Peyer's patch (tissue), 4 donors: ENCODE measurements around the gene RNF126.
"Not testable (repeated sequence)": the region's sequence is repeated elsewhere in the genome, so short reads cannot be mapped to it uniquely, and the experiment has no call there.

Experiments used
- POLR2A ChIP-seq, 2 donors: fragments of 450-650 bp; IDR thresholded peaks; one replicate each; pipeline ENCODE4 v1.5.1; 2017; ENCODE audit warnings: antibody characterized with exemption in 2 of 2, mild to moderate bottlenecking in 2 of 2, moderate library complexity in 2 of 2
- TF ChIP-seq, protein P1 (sequence below), 6 experiments: fragments of 450-650 bp in 4 of 6; fragments of 200-600 bp in 2 of 6; sonication (generic) in 1 of 6; IDR thresholded peaks; one replicate each; pipeline ENCODE4 v1.5.1; 2017 to 2019; ENCODE audit warnings: antibody characterized with exemption in 6 of 6, mild to moderate bottlenecking in 3 of 6, moderate library complexity in 1 of 6

DNA sequence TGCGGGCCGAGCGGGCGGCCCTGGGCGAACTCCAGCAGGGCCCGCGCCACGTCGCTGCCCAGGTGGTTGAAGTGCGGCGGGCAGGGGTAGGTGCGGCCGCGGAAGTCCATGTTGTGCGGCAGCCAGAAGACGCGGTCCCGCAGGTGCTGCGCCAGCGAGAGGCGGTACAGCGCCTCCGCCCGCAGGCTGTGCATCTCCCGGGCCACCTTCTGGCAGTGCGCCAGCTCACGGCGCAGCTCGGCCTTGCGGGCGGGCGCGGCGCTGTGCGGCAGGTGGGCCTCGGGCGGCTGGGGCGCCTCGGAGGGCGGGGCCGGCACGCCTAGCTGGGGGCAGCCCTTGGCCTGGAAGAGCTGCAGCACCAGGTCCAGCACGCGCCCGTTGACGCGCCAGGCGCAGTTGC lies 41.8 kb downstream of the RNF126 start:
- TF ChIP-seq, protein P1, sequence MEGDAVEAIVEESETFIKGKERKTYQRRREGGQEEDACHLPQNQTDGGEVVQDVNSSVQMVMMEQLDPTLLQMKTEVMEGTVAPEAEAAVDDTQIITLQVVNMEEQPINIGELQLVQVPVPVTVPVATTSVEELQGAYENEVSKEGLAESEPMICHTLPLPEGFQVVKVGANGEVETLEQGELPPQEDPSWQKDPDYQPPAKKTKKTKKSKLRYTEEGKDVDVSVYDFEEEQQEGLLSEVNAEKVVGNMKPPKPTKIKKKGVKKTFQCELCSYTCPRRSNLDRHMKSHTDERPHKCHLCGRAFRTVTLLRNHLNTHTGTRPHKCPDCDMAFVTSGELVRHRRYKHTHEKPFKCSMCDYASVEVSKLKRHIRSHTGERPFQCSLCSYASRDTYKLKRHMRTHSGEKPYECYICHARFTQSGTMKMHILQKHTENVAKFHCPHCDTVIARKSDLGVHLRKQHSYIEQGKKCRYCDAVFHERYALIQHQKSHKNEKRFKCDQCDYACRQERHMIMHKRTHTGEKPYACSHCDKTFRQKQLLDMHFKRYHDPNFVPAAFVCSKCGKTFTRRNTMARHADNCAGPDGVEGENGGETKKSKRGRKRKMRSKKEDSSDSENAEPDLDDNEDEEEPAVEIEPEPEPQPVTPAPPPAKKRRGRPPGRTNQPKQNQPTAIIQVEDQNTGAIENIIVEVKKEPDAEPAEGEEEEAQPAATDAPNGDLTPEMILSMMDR (IDR thresholded peaks at IDR 0.05) = not testable (repeated sequence)
- TF ChIP-seq POLR2A (IDR thresholded peaks at IDR 0.05) = not testable (repeated sequence)
